ENCODE results near the gene ASGR2. TPM values are rescaled to one million over a fixed set of nuclear protein-coding genes. Genes with fewer than 3 reads are reported as not detected.

The ASGR2 gene
- polyA plus RNA-seq, 1 donor from 2014 or later, result not detected

- Histone ChIP-seq H3F3A (ENCODE audit: insufficient read depth, low read length, poor library complexity, severe bottlenecking) (no peaks in the 10 kb centered on the region), H3K79me2 (replicated peaks; ENCODE audit: insufficient read depth, low read length) (no peaks in the 10 kb centered on the region), H3K9me2 (ENCODE audit: insufficient read depth, low read length) (no peaks in the 10 kb centered on the region), H4K20me1 (ENCODE audit: insufficient read depth) (no peaks in the 10 kb centered on the region), H3K9ac (ENCODE audit: low read length) (no peak overlapping the region), H3K27ac (ENCODE audit: low read length) (no peak overlapping the region), H3K4me2 (ENCODE audit: low read length) (no peak overlapping the region), H3K36me3 (ENCODE audit: insufficient read depth, low read length) (no peaks in the 10 kb centered on the region), H3K9me3 (ENCODE audit: low read length) (no peaks in the 10 kb centered on the region), H2AFZ (ENCODE audit: low read depth, low read length) (no peak overlapping the region), H3K4me3 (ENCODE audit: low read length) (no peak overlapping the region), H3K27me3 (ENCODE audit: insufficient read depth, low read depth, low read length) (no peaks in the 10 kb centered on the region)
- TF ChIP-seq EP300 (conservative IDR thresholded peaks at IDR 0.05; ENCODE audit: poor library complexity, severe bottlenecking) (no peak), MXI1 (conservative IDR thresholded peaks at IDR 0.05; ENCODE audit: poor library complexity, severe bottlenecking) (no peak), SMC3 (conservative IDR thresholded peaks at IDR 0.05; ENCODE audit: poor library complexity) (no peak), POLR2AphosphoS5 (IDR thresholded peaks at IDR 0.05) (no peak), REST (IDR thresholded peaks at IDR 0.05; ENCODE audit: borderline replicate concordance) (no peak), TAF1 (IDR thresholded peaks at IDR 0.05; ENCODE audit: low read depth) (no peak), EZH2 (IDR thresholded peaks at IDR 0.05; ENCODE audit: borderline replicate concordance, insufficient read depth, low read length, poor library complexity, severe bottlenecking) (no peak), RAD21 (conservative IDR thresholded peaks at IDR 0.05) (no peak)
- TF ChIP-seq, protein P1, sequence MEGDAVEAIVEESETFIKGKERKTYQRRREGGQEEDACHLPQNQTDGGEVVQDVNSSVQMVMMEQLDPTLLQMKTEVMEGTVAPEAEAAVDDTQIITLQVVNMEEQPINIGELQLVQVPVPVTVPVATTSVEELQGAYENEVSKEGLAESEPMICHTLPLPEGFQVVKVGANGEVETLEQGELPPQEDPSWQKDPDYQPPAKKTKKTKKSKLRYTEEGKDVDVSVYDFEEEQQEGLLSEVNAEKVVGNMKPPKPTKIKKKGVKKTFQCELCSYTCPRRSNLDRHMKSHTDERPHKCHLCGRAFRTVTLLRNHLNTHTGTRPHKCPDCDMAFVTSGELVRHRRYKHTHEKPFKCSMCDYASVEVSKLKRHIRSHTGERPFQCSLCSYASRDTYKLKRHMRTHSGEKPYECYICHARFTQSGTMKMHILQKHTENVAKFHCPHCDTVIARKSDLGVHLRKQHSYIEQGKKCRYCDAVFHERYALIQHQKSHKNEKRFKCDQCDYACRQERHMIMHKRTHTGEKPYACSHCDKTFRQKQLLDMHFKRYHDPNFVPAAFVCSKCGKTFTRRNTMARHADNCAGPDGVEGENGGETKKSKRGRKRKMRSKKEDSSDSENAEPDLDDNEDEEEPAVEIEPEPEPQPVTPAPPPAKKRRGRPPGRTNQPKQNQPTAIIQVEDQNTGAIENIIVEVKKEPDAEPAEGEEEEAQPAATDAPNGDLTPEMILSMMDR (IDR thresholded peaks at IDR 0.05; ENCODE audit: poor library complexity, severe bottlenecking), result no peak
Observed at GRCh38 chr17:7146115-7146514, 31.5 kb upstream of the ASGR2 start.

DNA sequence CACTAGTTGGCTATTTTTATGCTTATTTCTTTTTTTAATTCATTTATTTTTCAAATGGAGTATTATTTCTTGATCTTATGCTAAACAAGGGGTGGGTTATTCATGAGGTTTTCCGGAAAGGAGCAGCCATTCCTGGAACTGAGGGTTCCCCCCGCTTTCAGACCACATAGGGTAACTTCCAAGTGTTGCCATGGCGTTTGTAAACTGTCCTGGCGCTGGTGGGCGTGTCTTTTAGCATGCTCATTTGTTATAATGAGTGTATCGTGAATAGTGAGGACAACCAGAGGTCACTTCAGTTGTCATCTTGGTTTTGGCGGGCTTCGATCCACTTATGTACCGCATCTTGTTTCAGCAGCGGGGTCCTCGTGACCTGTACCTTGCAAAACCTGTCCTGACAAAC, 29.6 kb upstream of the ASGR2 start:
- Histone ChIP-seq H2AFZ (ENCODE audit: low read depth, low read length) (no peak overlapping the region), H3K9ac (ENCODE audit: low read length) (no peak overlapping the region), H3K9me2 (ENCODE audit: insufficient read depth, low read length) (no peaks in the 10 kb centered on the region), H3K4me3 (ENCODE audit: low read length) (no peak overlapping the region), H3K27ac (ENCODE audit: low read length) (no peak overlapping the region), H3K79me2 (replicated peaks; ENCODE audit: insufficient read depth, low read length) (no peaks in the 10 kb centered on the region), H3K9me3 (ENCODE audit: low read length) (no peaks in the 10 kb centered on the region), H3K36me3 (ENCODE audit: insufficient read depth, low read length) (no peaks in the 10 kb centered on the region), H3F3A (ENCODE audit: insufficient read depth, low read length, poor library complexity, severe bottlenecking) (no peaks in the 10 kb centered on the region), H4K20me1 (ENCODE audit: insufficient read depth) (no peaks in the 10 kb centered on the region), H3K27me3 (ENCODE audit: insufficient read depth, low read depth, low read length) (no peaks in the 10 kb centered on the region), H3K4me2 (ENCODE audit: low read length) (no peak overlapping the region)
- TF ChIP-seq MXI1 (conservative IDR thresholded peaks at IDR 0.05; ENCODE audit: poor library complexity, severe bottlenecking) (no peak), TAF1 (IDR thresholded peaks at IDR 0.05; ENCODE audit: low read depth) (no peak), EP300 (conservative IDR thresholded peaks at IDR 0.05; ENCODE audit: poor library complexity, severe bottlenecking) (no peak), POLR2AphosphoS5 (IDR thresholded peaks at IDR 0.05) (no peak), EZH2 (IDR thresholded peaks at IDR 0.05; ENCODE audit: borderline replicate concordance, insufficient read depth, low read length, poor library complexity, severe bottlenecking) (no peak), RAD21 (conservative IDR thresholded peaks at IDR 0.05) (no peak)
- TF ChIP-seq, protein P1 (IDR thresholded peaks at IDR 0.05; ENCODE audit: poor library complexity, severe bottlenecking), result no peak
